ENCODE measurements around the gene KIF26B. TPM values are rescaled to one million over a fixed set of nuclear protein-coding genes. Genes with fewer than 3 reads are reported as not detected.
A peak's percentile ranks its signal among the peaks of the same experiment; 100 is the strongest.

Gene KIF26B
- total RNA-seq, 2 experiments from 2014 or later: not detected

DNA sequence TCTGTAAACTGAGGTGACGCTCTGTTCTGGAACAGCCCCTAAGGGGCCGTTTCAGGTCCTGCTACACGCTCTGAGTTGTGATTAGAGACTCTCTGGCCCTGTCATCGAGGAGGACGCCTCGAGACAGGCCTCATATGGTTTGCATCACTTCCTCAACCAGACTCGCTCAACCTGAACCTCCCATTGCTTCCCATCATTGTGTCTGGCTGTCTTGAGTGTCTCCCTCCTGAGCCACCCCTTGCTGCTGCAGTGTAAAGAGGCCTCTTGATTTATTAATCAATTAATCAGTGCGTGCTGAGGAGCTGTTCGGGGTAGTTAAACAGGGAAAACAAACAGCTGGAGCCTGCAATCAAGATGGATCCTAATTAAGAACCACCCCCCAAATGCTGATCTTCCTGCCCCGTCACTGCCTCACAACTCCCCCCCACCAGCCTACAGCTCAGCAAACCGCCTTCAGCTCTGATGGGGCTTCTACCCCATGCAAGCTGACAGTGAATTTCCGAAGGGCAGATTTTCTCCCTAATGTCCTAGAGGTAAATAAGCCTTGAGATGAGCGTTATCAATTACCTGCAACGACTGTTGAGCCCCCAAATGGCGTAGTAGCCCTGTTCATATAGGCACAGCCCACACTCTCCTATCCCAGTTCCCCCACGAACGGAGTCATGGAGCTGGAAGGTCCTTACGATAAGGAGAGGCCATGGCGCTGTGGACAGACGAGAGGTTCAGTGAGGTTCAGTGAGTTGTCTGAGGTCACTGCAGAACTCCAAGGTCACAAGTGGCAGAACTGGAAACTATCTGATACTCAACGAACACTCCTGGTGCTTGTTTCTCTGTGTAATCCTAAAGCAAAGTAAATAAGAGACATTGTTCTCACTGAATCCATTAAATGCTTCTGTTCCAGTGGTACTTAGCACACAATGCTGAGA lies 210.6 kb downstream of the KIF26B start:
- Histone ChIP-seq H3K79me2 (ENCODE audit: insufficient read depth, low read depth, low read length) (no peaks in the 10 kb centered on the region), H3K4me1 (ENCODE audit: insufficient read depth, low read length, poor library complexity, severe bottlenecking) (no peaks in the 10 kb centered on the region), H3K4me3 (ENCODE audit: low read depth, low read length, poor library complexity, severe bottlenecking) (no peak overlapping the region), H3K36me3 (ENCODE audit: insufficient read depth, low read length) (no peaks in the 10 kb centered on the region), H3K27ac (ENCODE audit: low read depth, low read length, poor library complexity, severe bottlenecking) (no peak overlapping the region), H3K4me2 (ENCODE audit: low read length) (no peak overlapping the region), H3K9me2 (ENCODE audit: insufficient read depth, low read length) (no peaks in the 10 kb centered on the region), H4K20me1 (ENCODE audit: insufficient read depth, low read length) (no peaks in the 10 kb centered on the region), H3K9me3 (ENCODE audit: low read length) (no peaks in the 10 kb centered on the region), H2AFZ (ENCODE audit: low read length) (0 out of 2 replicates have a peak overlapping the region, but pooled peaks have one; percentile 6)
- TF ChIP-seq EZH2phosphoT487 (IDR thresholded peaks at IDR 0.05; ENCODE audit: borderline replicate concordance, low read depth, low read length): no peak
- TF ChIP-seq, protein P1, sequence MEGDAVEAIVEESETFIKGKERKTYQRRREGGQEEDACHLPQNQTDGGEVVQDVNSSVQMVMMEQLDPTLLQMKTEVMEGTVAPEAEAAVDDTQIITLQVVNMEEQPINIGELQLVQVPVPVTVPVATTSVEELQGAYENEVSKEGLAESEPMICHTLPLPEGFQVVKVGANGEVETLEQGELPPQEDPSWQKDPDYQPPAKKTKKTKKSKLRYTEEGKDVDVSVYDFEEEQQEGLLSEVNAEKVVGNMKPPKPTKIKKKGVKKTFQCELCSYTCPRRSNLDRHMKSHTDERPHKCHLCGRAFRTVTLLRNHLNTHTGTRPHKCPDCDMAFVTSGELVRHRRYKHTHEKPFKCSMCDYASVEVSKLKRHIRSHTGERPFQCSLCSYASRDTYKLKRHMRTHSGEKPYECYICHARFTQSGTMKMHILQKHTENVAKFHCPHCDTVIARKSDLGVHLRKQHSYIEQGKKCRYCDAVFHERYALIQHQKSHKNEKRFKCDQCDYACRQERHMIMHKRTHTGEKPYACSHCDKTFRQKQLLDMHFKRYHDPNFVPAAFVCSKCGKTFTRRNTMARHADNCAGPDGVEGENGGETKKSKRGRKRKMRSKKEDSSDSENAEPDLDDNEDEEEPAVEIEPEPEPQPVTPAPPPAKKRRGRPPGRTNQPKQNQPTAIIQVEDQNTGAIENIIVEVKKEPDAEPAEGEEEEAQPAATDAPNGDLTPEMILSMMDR (conservative IDR thresholded peaks at IDR 0.05; ENCODE audit: low read length): no peak
- intact Hi-C loops (cut with micrococcal nuclease; ENCODE audit: unreplicated experiment): no loop called here
- peak; percentile 2 for DNase-seq (ENCODE audit: low spot score)
- ChIA-PET CTCF (ENCODE audit: unreplicated experiment) (interaction anchor here (0.6 kb wide), 1 partner anchor 672 kb away, joined by 3 read pairs; no protein-coding TSS in a partner anchor), POLR2A (interaction anchor here (0.6 kb wide), 1 partner anchor 1438 kb away, joined by 3 read pairs; no protein-coding TSS in a partner anchor)
- BruUV-seq (replicated peaks): no TSS peak

GRCh38 chr1:245366886-245367285 lies 212.1 kb downstream of the KIF26B start:
- no peak overlapping the region for H3K27ac ChIP-seq (ENCODE audit: low read depth, low read length, poor library complexity, severe bottlenecking)
- H3K79me2 ChIP-seq (ENCODE audit: insufficient read depth, low read depth, low read length): no peaks in the 10 kb centered on the region
- no peaks in the 10 kb centered on the region for H3K9me3 ChIP-seq (ENCODE audit: low read length)
- no peaks in the 10 kb centered on the region for H3K4me1 ChIP-seq (ENCODE audit: insufficient read depth, low read length, poor library complexity, severe bottlenecking)
- no peak for DNase-seq (ENCODE audit: low spot score)
- H2AFZ ChIP-seq (ENCODE audit: low read length): no peak overlapping the region
- ChIA-PET CTCF (ENCODE audit: unreplicated experiment) (no interaction called here), POLR2A (no interaction called here)
- H3K9me2 ChIP-seq (ENCODE audit: insufficient read depth, low read length): no peaks in the 10 kb centered on the region
- no peak overlapping the region for H3K4me2 ChIP-seq (ENCODE audit: low read length)
- no peaks in the 10 kb centered on the region for H3K36me3 ChIP-seq (ENCODE audit: insufficient read depth, low read length)
- intact Hi-C loops (cut with micrococcal nuclease; ENCODE audit: unreplicated experiment): no loop called here
- no TSS peak for BruUV-seq (replicated peaks)
- TF ChIP-seq, protein P1 (conservative IDR thresholded peaks at IDR 0.05; ENCODE audit: low read length): no peak
- TF ChIP-seq EZH2phosphoT487 (IDR thresholded peaks at IDR 0.05; ENCODE audit: borderline replicate concordance, low read depth, low read length): no peak
- no peaks in the 10 kb centered on the region for H4K20me1 ChIP-seq (ENCODE audit: insufficient read depth, low read length)
- no peak overlapping the region for H3K4me3 ChIP-seq (ENCODE audit: low read depth, low read length, poor library complexity, severe bottlenecking)

Measured in OCI-LY7 (cell line).